GM19438 (cell line): ENCODE measurements around the gene C6orf120.

Experiments used
- ATAC-seq: cut with Tn5 transposase; IDR thresholded peaks from one replicate; pipeline ENCODE4 v1.9.1; 2021; ENCODE audit warnings: low read depth; ENCODE audit not compliant: unreplicated experiment

Gene C6orf120

GRCh38 chr6:169701954-169702839, at the start of gene C6orf120, which contains the start of gene WDR27:
TSS of gene C6orf120 (plus strand) at chr6:169702126. CDS start at chr6:169702460, 334 bp downstream.
TSS of gene WDR27 (minus strand) at chr6:169702029. CDS start at chr6:169689005, 13,024 bp downstream.
- peak; percentile 92 for ATAC-seq

- ATAC-seq, result no peak
These were observed 49.0 kb upstream of the C6orf120 start for GRCh38 chr6:169652896-169653295.

- ATAC-seq, result no peak
These were observed 48.2 kb upstream of the C6orf120 start for GRCh38 chr6:169653691-169654090.

- ATAC-seq, result peak; percentile 78
These were observed 47.1 kb upstream of the C6orf120 start for GRCh38 chr6:169654598-169655391.

GRCh38 chr6:169656546-169657283, 45.2 kb upstream of the C6orf120 start:
- ATAC-seq, result no peak

GRCh38 chr6:169657284-169657610, 44.7 kb upstream of the C6orf120 start:
- ATAC-seq, result no peak

GRCh38 chr6:169659820-169660610, 41.9 kb upstream of the C6orf120 start:
- ATAC-seq, result no peak

- no peak for ATAC-seq
These were observed 41.1 kb upstream of the C6orf120 start for GRCh38 chr6:169660751-169661390.

GRCh38 chr6:169661391-169661756, 40.6 kb upstream of the C6orf120 start:
- no peak for ATAC-seq

- ATAC-seq, result no peak
These were observed 38.5 kb upstream of the C6orf120 start for GRCh38 chr6:169663468-169663867.

- no peak for ATAC-seq
These were observed 37.7 kb upstream of the C6orf120 start for GRCh38 chr6:169664227-169664626.

GRCh38 chr6:169665289-169665688, 36.6 kb upstream of the C6orf120 start:
- ATAC-seq, result no peak

- ATAC-seq, result no peak
These were observed 35.5 kb upstream of the C6orf120 start for GRCh38 chr6:169666441-169666840.

- no peak for ATAC-seq
These were observed 34.2 kb upstream of the C6orf120 start for GRCh38 chr6:169667716-169668115.

GRCh38 chr6:169668203-169668847, 33.6 kb upstream of the C6orf120 start:
- no peak for ATAC-seq

- no peak for ATAC-seq
These were observed 32.8 kb upstream of the C6orf120 start for GRCh38 chr6:169669147-169669546.

GRCh38 chr6:169669889-169670288, 32.0 kb upstream of the C6orf120 start:
- no peak for ATAC-seq

- ATAC-seq, result no peak
These were observed 30.4 kb upstream of the C6orf120 start for GRCh38 chr6:169671563-169671962.

- no peak for ATAC-seq
These were observed 26.9 kb upstream of the C6orf120 start for GRCh38 chr6:169675011-169675410.
